ENCODE data around the gene FAM90A1.
"Not testable (repeated sequence)": the region's sequence is repeated elsewhere in the genome, so short reads cannot be mapped to it uniquely, and the experiment has no call there.

FAM90A1 gene

GRCh38 chr12:8237031-8237430 is 9.6 kb upstream of the FAM90A1 start:
- not testable (repeated sequence) for H3K9ac ChIP-seq (ENCODE audit: low read depth, low read length); H3K79me2 ChIP-seq (ENCODE audit: insufficient read depth, low read length); H3K27me3 ChIP-seq (ENCODE audit: insufficient read depth, low read length, poor library complexity); H3K9me3 ChIP-seq (ENCODE audit: insufficient read depth, low read length, severe bottlenecking); H4K20me1 ChIP-seq (ENCODE audit: insufficient read depth, low read length); ATAC-seq (ENCODE audit: insufficient read depth, low read depth); H3K27ac ChIP-seq (ENCODE audit: low read length); H3K36me3 ChIP-seq (ENCODE audit: insufficient read depth, low read length); H2AFZ ChIP-seq (ENCODE audit: low read depth, low read length); H3K4me2 ChIP-seq (ENCODE audit: insufficient read depth, low read length); DNase-seq; H3K4me3 ChIP-seq (ENCODE audit: low read depth in 1 of 2, low read length in 2 of 2); H3K4me1 ChIP-seq (ENCODE audit: insufficient read depth, low read length)

GRCh38 chr12:8235316-8236157 is 8.1 kb upstream of the FAM90A1 start:
- H3K4me3 ChIP-seq (ENCODE audit: low read depth in 1 of 2, low read length in 2 of 2); H4K20me1 ChIP-seq (ENCODE audit: insufficient read depth, low read length); ATAC-seq (ENCODE audit: insufficient read depth, low read depth); H3K9me3 ChIP-seq (ENCODE audit: insufficient read depth, low read length, severe bottlenecking); H3K36me3 ChIP-seq (ENCODE audit: insufficient read depth, low read length); H3K27me3 ChIP-seq (ENCODE audit: insufficient read depth, low read length, poor library complexity); H2AFZ ChIP-seq (ENCODE audit: low read depth, low read length); H3K27ac ChIP-seq (ENCODE audit: low read length); H3K9ac ChIP-seq (ENCODE audit: low read depth, low read length); H3K4me1 ChIP-seq (ENCODE audit: insufficient read depth, low read length); H3K79me2 ChIP-seq (ENCODE audit: insufficient read depth, low read length); DNase-seq; H3K4me2 ChIP-seq (ENCODE audit: insufficient read depth, low read length): not testable (repeated sequence)

- H3K4me1 ChIP-seq (ENCODE audit: insufficient read depth, low read length); DNase-seq; H3K79me2 ChIP-seq (ENCODE audit: insufficient read depth, low read length); H4K20me1 ChIP-seq (ENCODE audit: insufficient read depth, low read length); H3K9ac ChIP-seq (ENCODE audit: low read depth, low read length); H3K27me3 ChIP-seq (ENCODE audit: insufficient read depth, low read length, poor library complexity); H3K4me3 ChIP-seq (ENCODE audit: low read depth in 1 of 2, low read length in 2 of 2); H3K4me2 ChIP-seq (ENCODE audit: insufficient read depth, low read length); H3K9me3 ChIP-seq (ENCODE audit: insufficient read depth, low read length, severe bottlenecking); H3K36me3 ChIP-seq (ENCODE audit: insufficient read depth, low read length); H2AFZ ChIP-seq (ENCODE audit: low read depth, low read length); H3K27ac ChIP-seq (ENCODE audit: low read length); ATAC-seq (ENCODE audit: insufficient read depth, low read depth): not testable (repeated sequence)
Observed at GRCh38 chr12:8234746-8235145, 7.3 kb upstream of the FAM90A1 start.

- not testable (repeated sequence) for ATAC-seq (ENCODE audit: insufficient read depth, low read depth); H3K9me3 ChIP-seq (ENCODE audit: insufficient read depth, low read length, severe bottlenecking); H3K79me2 ChIP-seq (ENCODE audit: insufficient read depth, low read length); H3K4me3 ChIP-seq (ENCODE audit: low read depth in 1 of 2, low read length in 2 of 2); H3K4me1 ChIP-seq (ENCODE audit: insufficient read depth, low read length); H3K27me3 ChIP-seq (ENCODE audit: insufficient read depth, low read length, poor library complexity); H3K27ac ChIP-seq (ENCODE audit: low read length); H4K20me1 ChIP-seq (ENCODE audit: insufficient read depth, low read length); DNase-seq; H3K9ac ChIP-seq (ENCODE audit: low read depth, low read length); H3K4me2 ChIP-seq (ENCODE audit: insufficient read depth, low read length); H3K36me3 ChIP-seq (ENCODE audit: insufficient read depth, low read length); H2AFZ ChIP-seq (ENCODE audit: low read depth, low read length)
Observed at GRCh38 chr12:8233935-8234495, 6.6 kb upstream of the FAM90A1 start.

- ATAC-seq (ENCODE audit: insufficient read depth, low read depth) = not testable (repeated sequence)
Observed at GRCh38 chr12:8233300-8233855, 6.0 kb upstream of the FAM90A1 start.

More at GRCh38 chr12:8233300-8233855, 6.0 kb upstream of the FAM90A1 start:
- H3K4me1 ChIP-seq (ENCODE audit: insufficient read depth, low read length); H3K4me3 ChIP-seq (ENCODE audit: low read depth in 1 of 2, low read length in 2 of 2); H3K9me3 ChIP-seq (ENCODE audit: insufficient read depth, low read length, severe bottlenecking); H3K9ac ChIP-seq (ENCODE audit: low read depth, low read length); H3K36me3 ChIP-seq (ENCODE audit: insufficient read depth, low read length); DNase-seq; H3K27ac ChIP-seq (ENCODE audit: low read length); H3K4me2 ChIP-seq (ENCODE audit: insufficient read depth, low read length); H4K20me1 ChIP-seq (ENCODE audit: insufficient read depth, low read length); H3K27me3 ChIP-seq (ENCODE audit: insufficient read depth, low read length, poor library complexity); H3K79me2 ChIP-seq (ENCODE audit: insufficient read depth, low read length); H2AFZ ChIP-seq (ENCODE audit: low read depth, low read length): not testable (repeated sequence)

Data from DND-41 (cell line).